HL-60/S4 treated with retinoic acid at 250 ng/mL for 4 days and 3 days (cell line): ENCODE measurements around the gene RHOBTB3.
"Not testable (repeated sequence)": the region's sequence is repeated elsewhere in the genome, so short reads cannot be mapped to it uniquely, and the experiment has no call there.

Experiments
- in situ Hi-C: fragments of 300-500 bp; cut with MboI; formaldehyde crosslinking; loops from 2 replicates; pipeline ENCODE4 v1.7.0; 2022; ENCODE audit warnings: low sequenced_read_pairs

The RHOBTB3 gene

GRCh38 chr5:95797301-95797700, 66.2 kb downstream of the RHOBTB3 start:
- in situ Hi-C loops: no loop called here

GRCh38 chr5:95798048-95798447, 66.9 kb downstream of the RHOBTB3 start:
- in situ Hi-C loops: no loop called here

GRCh38 chr5:95798545-95798944, 67.4 kb downstream of the RHOBTB3 start:
- in situ Hi-C loops: no loop called here

GRCh38 chr5:95799191-95799835, 68.2 kb downstream of the RHOBTB3 start:
- in situ Hi-C loops: no loop called here

- in situ Hi-C loops: no loop called here
Observed at GRCh38 chr5:95800553-95800952, 69.4 kb downstream of the RHOBTB3 start.

- in situ Hi-C loops: no loop called here
Observed at GRCh38 chr5:95801532-95801931, 70.4 kb downstream of the RHOBTB3 start.

GRCh38 chr5:95801961-95802360, 70.8 kb downstream of the RHOBTB3 start:
- in situ Hi-C loops: no loop called here

GRCh38 chr5:95803271-95804148, 72.4 kb downstream of the RHOBTB3 start:
- in situ Hi-C loops: no loop called here

GRCh38 chr5:95804736-95805539, 73.8 kb downstream of the RHOBTB3 start:
- in situ Hi-C loops: no loop called here

GRCh38 chr5:95806687-95807086, 75.6 kb downstream of the RHOBTB3 start:
- in situ Hi-C loops: no loop called here

GRCh38 chr5:95808013-95808685, 77.0 kb downstream of the RHOBTB3 start:
- in situ Hi-C loops: no loop called here

GRCh38 chr5:95808686-95809413, 77.7 kb downstream of the RHOBTB3 start:
- in situ Hi-C loops: no loop called here

GRCh38 chr5:95809414-95809960, 78.4 kb downstream of the RHOBTB3 start:
- in situ Hi-C loops: no loop called here

GRCh38 chr5:95810305-95811125, 79.4 kb downstream of the RHOBTB3 start:
- in situ Hi-C loops: no loop called here

- in situ Hi-C loops: not testable (repeated sequence)
Observed at GRCh38 chr5:95811126-95811423, 79.9 kb downstream of the RHOBTB3 start.

- in situ Hi-C loops: not testable (repeated sequence)
Observed at GRCh38 chr5:95811461-95812073, 80.4 kb downstream of the RHOBTB3 start.

GRCh38 chr5:95812074-95812471, 80.9 kb downstream of the RHOBTB3 start:
- in situ Hi-C loops: no loop called here

- in situ Hi-C loops: not testable (repeated sequence)
Observed at GRCh38 chr5:95813035-95813434, 81.9 kb downstream of the RHOBTB3 start.
